CD8-positive, alpha-beta memory T cell (primary cell): ENCODE measurements around the gene AGER. TPM values are rescaled to one million over a fixed set of nuclear protein-coding genes. Genes with fewer than 3 reads are reported as not detected.
"Not testable (repeated sequence)": the region's sequence is repeated elsewhere in the genome, so short reads cannot be mapped to it uniquely, and the experiment has no call there.

Source experiments
- CTCF ChIA-PET: fragments of 350-600 bp; sonication (Branson Sonifier 250); formaldehyde crosslinking; loops from one replicate; lab custom pipeline; 2021; ENCODE audit warnings: antibody characterized with exemption; lab: Charles Lee
- POLR2A ChIA-PET: fragments of 350-600 bp; sonication (Branson Sonifier 250); formaldehyde crosslinking; loops from one replicate; lab custom pipeline; 2021; ENCODE audit warnings: antibody characterized with exemption; lab: Charles Lee
- DNase-seq, 5 donors: peaks; one replicate each; pipeline versions ENCODE4 v3.0.0 to v3.0.0-alpha.2; 2020 to 2022; ENCODE audit warnings: mixed read lengths in 1 of 5
- H3K27ac ChIP-seq: one replicate; pipeline ENCODE4 v1.7.0; 2013; ENCODE audit warnings: low read depth, mild to moderate bottlenecking, low read length, moderate library complexity
- H3K27me3 ChIP-seq: 2 replicates; pipeline ENCODE4 v1.7.0; 2013; ENCODE audit warnings: low read length, mild to moderate bottlenecking; ENCODE audit not compliant: insufficient read depth, poor library complexity, severe bottlenecking
- H3K36me3 ChIP-seq: 2 replicates; pipeline ENCODE4 v1.7.0; 2013; ENCODE audit warnings: mild to moderate bottlenecking, low read length, moderate library complexity; ENCODE audit not compliant: insufficient read depth
- H3K4me1 ChIP-seq: 2 replicates; pipeline ENCODE4 v1.7.0; 2013; ENCODE audit warnings: mild to moderate bottlenecking, low read length, moderate library complexity; ENCODE audit not compliant: insufficient read depth
- H3K4me3 ChIP-seq: 2 replicates; pipeline ENCODE4 v1.7.0; 2013; ENCODE audit warnings: mild to moderate bottlenecking, low read length
- H3K9me3 ChIP-seq: 2 replicates; pipeline ENCODE4 v1.7.0; 2013; ENCODE audit warnings: mild to moderate bottlenecking, low read length
- H3K27ac Mint-ChIP-seq, 8 donors: one replicate each; pipeline ENCODE4 v1.8.0; 2020 to 2021; ENCODE audit warnings: mixed read lengths in 8 of 8, mild to moderate bottlenecking in 6 of 8, inconsistent platforms in 3 of 8, moderate library complexity in 3 of 8
- H3K27me3 Mint-ChIP-seq, 2 donors: one replicate each; pipeline ENCODE4 v1.8.0; 2020 to 2021; ENCODE audit warnings: mixed read lengths in 2 of 2, mild to moderate bottlenecking in 1 of 2, moderate library complexity in 1 of 2
- H3K36me3 Mint-ChIP-seq, 3 donors: one replicate each; pipeline ENCODE4 v1.8.0; 2020 to 2021; ENCODE audit warnings: mixed read lengths in 3 of 3, inconsistent platforms in 1 of 3, mild to moderate bottlenecking in 1 of 3
- H3K4me1 Mint-ChIP-seq, 3 donors: one replicate each; pipeline ENCODE4 v1.8.0; 2020 to 2021; ENCODE audit warnings: mixed read lengths in 3 of 3, inconsistent platforms in 1 of 3, mild to moderate bottlenecking in 1 of 3
- H3K4me3 Mint-ChIP-seq, 7 donors: one replicate each; pipeline ENCODE4 v1.8.0; 2020 to 2021; ENCODE audit warnings: mixed read lengths in 7 of 7, mild to moderate bottlenecking in 6 of 7, moderate library complexity in 4 of 7, inconsistent platforms in 2 of 7
- H3K9me3 Mint-ChIP-seq, 5 donors: one replicate each; pipeline ENCODE4 v1.8.0; 2020 to 2022; ENCODE audit warnings: mixed read lengths in 5 of 5, mild to moderate bottlenecking in 3 of 5, moderate library complexity in 2 of 5, inconsistent platforms in 1 of 5
- polyA plus RNA-seq: library from polyadenylated mRNA; unstranded; fragments of 300-500 nt; fragmentation: Illumina TruSeq; gene quantifications from one replicate; pipeline ENCODE4 v1.2.3, GENCODE V29; 2021
- total RNA-seq, 2 experiments: library from RNA; stranded (reverse); gene quantifications; one replicate each; pipeline ENCODE4 v1.2.3, GENCODE V29; 2021

AGER gene
- total and polyA plus RNA-seq, 3 experiments from 2014 or later, result 11.9 to 12.5 TPM; not detected in 1

DNA sequence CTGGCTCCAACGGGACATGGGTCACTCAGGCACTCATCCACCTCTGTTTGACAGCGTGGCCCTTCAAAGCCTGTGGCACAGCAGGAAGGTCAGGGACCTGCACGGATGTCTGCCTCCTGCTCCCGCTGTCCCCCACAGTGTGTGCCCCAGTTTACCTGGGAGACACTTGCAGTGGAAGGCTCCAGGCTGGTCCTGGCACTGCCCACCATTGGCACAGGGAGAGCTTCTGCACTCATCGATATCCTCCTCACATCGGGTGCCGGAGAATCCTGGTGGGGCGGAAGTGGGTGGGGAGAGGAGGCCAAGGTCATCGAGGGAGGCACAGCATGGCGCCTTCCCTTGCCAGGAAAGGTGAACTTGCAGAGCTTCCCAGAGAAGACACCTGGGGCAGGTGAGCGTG is 32.9 kb upstream of the AGER start:
- H3K4me3 Mint-ChIP-seq, result no peak overlapping the region
- no peak for DNase-seq
- H3K9me3 Mint-ChIP-seq, result no peaks in the 10 kb centered on the region
- H3K27ac ChIP-seq, result no peak overlapping the region
- no peak overlapping the region for H3K4me3 ChIP-seq
- H3K4me1 ChIP-seq, result peaks cover under 1% of the 10 kb centered on the region
- ChIA-PET POLR2A (no interaction called here), CTCF (no interaction called here)
- peaks cover 0 to 4% of the 10 kb centered on the region in 2 donors for H3K27me3 Mint-ChIP-seq
- H3K36me3 Mint-ChIP-seq, result no peaks in the 10 kb centered on the region
- no peak overlapping the region for H3K27ac Mint-ChIP-seq
- no peaks in the 10 kb centered on the region for H3K36me3 ChIP-seq
- peaks cover 2 to 5% (median 3%) of the 10 kb centered on the region in 3 donors for H3K4me1 Mint-ChIP-seq
- no peaks in the 10 kb centered on the region for H3K9me3 ChIP-seq
- no peaks in the 10 kb centered on the region for H3K27me3 ChIP-seq

DNA sequence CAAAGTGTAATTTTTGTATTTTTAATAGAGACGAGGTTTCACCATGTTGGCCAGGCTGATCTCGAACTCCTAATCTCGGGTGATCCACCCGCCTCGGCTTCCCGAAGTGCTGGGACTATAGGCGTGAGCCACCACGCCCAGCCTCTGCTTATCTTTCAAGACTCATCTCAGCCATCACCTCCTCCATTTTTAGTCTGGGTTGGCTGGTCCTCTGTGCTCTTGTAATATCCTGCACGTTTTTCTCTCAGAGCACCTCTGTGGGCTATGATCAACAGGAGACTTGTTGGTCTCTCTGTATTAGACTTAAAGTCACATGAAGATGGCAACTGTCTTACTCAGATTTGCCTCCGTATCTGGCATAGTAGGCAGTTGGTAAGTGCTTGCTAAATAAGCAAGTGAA is 32.2 kb upstream of the AGER start:
- Mint-ChIP-seq H3K9me3 (no peaks in the 10 kb centered on the region), H3K4me1 (peaks cover 5 to 7% (median 6%) of the 10 kb centered on the region in 3 donors), H3K27me3 (peaks cover 0 to 4% of the 10 kb centered on the region in 2 donors), H3K36me3 (no peaks in the 10 kb centered on the region), H3K27ac (peak overlapping the region in 2 of 8 donors; percentile 23 to 54), H3K4me3 (no peak overlapping the region)
- CTCF ChIA-PET, result no interaction called here
- H3K4me1 ChIP-seq, result no peaks in the 10 kb centered on the region
- H3K27ac ChIP-seq, result no peak overlapping the region
- no peaks in the 10 kb centered on the region for H3K36me3 ChIP-seq
- no peak overlapping the region for H3K4me3 ChIP-seq
- H3K27me3 ChIP-seq, result no peaks in the 10 kb centered on the region
- POLR2A ChIA-PET, result no interaction called here
- H3K9me3 ChIP-seq, result no peaks in the 10 kb centered on the region
- DNase-seq, result no peak

DNA sequence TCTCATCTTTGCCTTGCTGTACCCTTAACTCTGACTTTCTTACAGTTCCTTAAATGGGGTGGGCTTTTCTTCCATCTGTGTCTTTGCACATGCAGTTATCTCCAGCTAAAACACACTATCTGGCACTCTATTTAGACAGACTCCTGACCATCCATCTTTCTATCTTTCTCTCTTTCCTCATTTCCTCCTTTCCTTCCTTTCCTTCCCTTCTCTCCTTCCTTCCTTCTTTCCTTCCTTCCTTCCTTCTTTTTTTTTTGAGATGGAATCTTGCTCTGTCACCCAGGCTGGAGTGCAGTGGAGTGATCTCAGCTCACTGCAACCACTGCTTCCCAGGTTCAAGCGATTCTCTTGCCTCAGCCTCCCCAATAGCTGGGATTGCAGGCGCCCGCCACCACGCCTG is 31.6 kb upstream of the AGER start:
- no peaks in the 10 kb centered on the region for H3K9me3 Mint-ChIP-seq
- peak overlapping the region in 2 of 8 donors; percentile 62 to 84 for H3K27ac Mint-ChIP-seq
- H3K4me3 ChIP-seq, result no peak overlapping the region
- no peaks in the 10 kb centered on the region for H3K36me3 Mint-ChIP-seq
- H3K4me1 ChIP-seq, result no peaks in the 10 kb centered on the region
- H3K27me3 ChIP-seq, result no peaks in the 10 kb centered on the region
- CTCF ChIA-PET, result no interaction called here
- H3K27me3 Mint-ChIP-seq, result peaks cover 0 to 4% of the 10 kb centered on the region in 2 donors
- POLR2A ChIA-PET, result interaction anchor here (0.6 kb wide), 1 partner anchor 19 kb away, joined by 7 read pairs; no protein-coding TSS in a partner anchor
- peaks cover 5 to 7% (median 6%) of the 10 kb centered on the region in 3 donors for H3K4me1 Mint-ChIP-seq
- no peaks in the 10 kb centered on the region for H3K9me3 ChIP-seq
- H3K4me3 Mint-ChIP-seq, result no peak overlapping the region
- H3K27ac ChIP-seq, result no peak overlapping the region
- no peaks in the 10 kb centered on the region for H3K36me3 ChIP-seq
- DNase-seq, result no peak

DNA sequence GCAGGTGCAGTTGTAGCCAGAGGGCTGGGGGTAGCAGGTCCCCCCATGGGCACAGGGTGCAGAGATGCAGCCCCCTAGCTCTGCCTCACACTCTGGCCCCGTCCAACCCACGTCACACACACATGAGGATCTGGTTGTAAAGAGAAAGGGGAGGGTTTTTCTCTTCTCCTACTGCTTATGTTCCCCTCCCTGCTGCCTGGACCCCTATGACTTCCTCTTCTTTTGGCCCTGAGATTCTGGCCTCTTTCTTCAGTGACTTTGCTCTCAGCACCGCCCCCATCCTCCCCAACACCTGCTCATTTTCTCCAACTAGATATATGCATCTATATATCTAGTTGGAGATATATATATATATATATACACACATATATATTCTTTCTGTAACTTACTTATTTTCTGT is 30.1 kb upstream of the AGER start:
- Mint-ChIP-seq H3K27ac (peak overlapping the region in 1 of 8 donors; percentile 56), H3K4me1 (peaks cover 5 to 7% (median 6%) of the 10 kb centered on the region in 3 donors), H3K27me3 (no peaks in the 10 kb centered on the region), H3K4me3 (no peak overlapping the region), H3K9me3 (no peaks in the 10 kb centered on the region), H3K36me3 (no peaks in the 10 kb centered on the region)
- H3K27me3 ChIP-seq, result no peaks in the 10 kb centered on the region
- H3K27ac ChIP-seq, result no peak overlapping the region
- no peak for DNase-seq
- no peaks in the 10 kb centered on the region for H3K9me3 ChIP-seq
- ChIA-PET POLR2A (no interaction called here), CTCF (no interaction called here)
- H3K4me3 ChIP-seq, result no peak overlapping the region
- H3K4me1 ChIP-seq, result no peaks in the 10 kb centered on the region
- no peaks in the 10 kb centered on the region for H3K36me3 ChIP-seq

DNA sequence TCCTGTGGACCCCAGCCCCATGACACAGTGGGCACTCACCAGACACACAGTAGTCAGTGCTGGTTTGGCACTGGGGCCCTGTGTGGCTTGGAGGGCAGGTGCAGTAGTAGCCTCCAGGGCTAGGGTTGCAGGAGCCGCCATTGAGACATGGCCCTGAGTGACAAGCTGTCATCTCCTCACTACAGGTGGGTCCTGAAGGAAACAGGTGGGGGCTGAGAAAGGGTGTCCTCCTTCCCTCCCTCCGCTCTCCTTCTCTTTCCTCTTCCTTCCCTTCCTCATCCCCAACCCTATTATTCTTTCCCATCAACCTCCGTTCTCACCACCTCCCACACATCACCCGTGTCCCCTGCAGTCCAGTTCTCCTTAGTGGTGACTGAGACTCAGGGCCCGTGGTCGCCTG is 29.6 kb upstream of the AGER start:
- Mint-ChIP-seq H3K36me3 (no peaks in the 10 kb centered on the region), H3K4me3 (no peak overlapping the region)
- no peak overlapping the region for H3K4me3 ChIP-seq

DNA sequence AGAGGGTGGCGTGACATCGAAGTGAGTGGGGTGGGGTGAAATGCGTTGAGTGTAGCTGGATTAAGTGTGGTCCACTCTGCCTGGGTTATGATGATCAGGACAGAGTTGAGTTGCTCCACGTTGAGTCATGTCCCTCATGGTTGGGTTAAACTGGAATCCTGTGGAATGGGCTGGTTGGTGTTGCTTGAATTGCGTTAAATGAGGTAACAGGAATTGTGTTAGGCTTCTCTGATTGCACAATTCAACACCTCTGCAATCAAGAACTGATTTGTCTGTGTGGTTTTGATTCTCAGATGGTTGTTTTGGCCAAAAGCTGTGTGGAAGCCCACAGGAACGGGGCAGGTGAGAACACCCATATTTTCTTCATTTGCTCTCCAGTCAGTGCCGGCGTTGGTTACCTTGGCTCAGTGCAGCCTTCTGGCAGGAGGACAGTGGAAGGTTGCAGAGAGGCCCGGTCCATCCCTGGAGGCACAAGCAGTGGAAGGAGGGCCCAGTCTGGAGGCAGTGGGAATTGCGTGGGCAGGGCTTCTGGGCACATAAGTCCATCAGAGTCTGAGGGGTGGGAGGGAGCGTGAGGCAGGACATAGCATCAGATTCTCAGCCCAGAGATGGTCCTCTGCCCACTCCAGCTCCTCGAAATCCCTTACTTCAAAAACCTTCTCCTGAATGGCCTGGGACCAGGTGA is 28.2 kb upstream of the AGER start:
- Histone ChIP-seq H3K27ac (no peak overlapping the region), H3K9me3 (no peaks in the 10 kb centered on the region), H3K4me3 (no peak overlapping the region), H3K4me1 (no peaks in the 10 kb centered on the region), H3K36me3 (no peaks in the 10 kb centered on the region), H3K27me3 (no peaks in the 10 kb centered on the region)
- no peak for DNase-seq
- Mint-ChIP-seq H3K4me1 (peaks cover 5 to 7% (median 6%) of the 10 kb centered on the region in 3 donors), H3K27ac (peak overlapping the region in 6 of 8 donors; percentile 31 to 91 (median 67)), H3K4me3 (peak overlapping the region in 1 of 7 donors; percentile 66), H3K9me3 (no peaks in the 10 kb centered on the region), H3K36me3 (no peaks in the 10 kb centered on the region), H3K27me3 (no peaks in the 10 kb centered on the region)
- CTCF ChIA-PET, result no interaction called here
- POLR2A ChIA-PET, result no interaction called here

More for the DNA sequence above, 29.6 kb upstream of the AGER start:
- ChIA-PET POLR2A (no interaction called here), CTCF (no interaction called here)
- no peak overlapping the region for H3K27ac ChIP-seq
- H3K4me1 ChIP-seq, result no peaks in the 10 kb centered on the region
- Mint-ChIP-seq H3K27ac (peak overlapping the region in 3 of 8 donors; percentile 33 to 86 (median 36)), H3K9me3 (no peaks in the 10 kb centered on the region), H3K27me3 (no peaks in the 10 kb centered on the region), H3K4me1 (peaks cover 5 to 7% (median 6%) of the 10 kb centered on the region in 3 donors)
- H3K27me3 ChIP-seq, result no peaks in the 10 kb centered on the region
- H3K36me3 ChIP-seq, result no peaks in the 10 kb centered on the region
- DNase-seq, result no peak
- H3K9me3 ChIP-seq, result no peaks in the 10 kb centered on the region

DNA sequence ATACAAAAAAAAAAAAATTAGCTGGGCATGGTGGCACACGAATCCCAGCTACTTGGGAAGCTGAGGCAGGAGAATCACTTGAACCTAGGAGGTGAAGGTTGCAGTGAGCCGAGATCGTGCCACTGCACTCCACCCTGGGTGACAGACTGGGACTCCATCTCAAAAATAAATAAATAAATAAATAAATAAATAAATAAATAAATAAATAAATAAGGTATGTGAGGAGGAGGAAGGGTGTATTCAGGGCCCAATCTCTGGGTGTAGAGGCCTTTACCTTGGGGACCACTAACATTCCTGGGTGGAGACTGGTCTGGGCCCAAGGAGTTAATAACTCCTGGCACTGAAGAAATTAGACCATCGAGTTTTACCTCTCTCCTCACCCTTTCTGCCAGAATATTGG is 27.4 kb upstream of the AGER start:
- H3K27ac ChIP-seq, H3K27me3 Mint-ChIP-seq, H3K4me1 Mint-ChIP-seq, H3K4me1 ChIP-seq, H3K36me3 ChIP-seq, H3K27ac Mint-ChIP-seq, H3K9me3 ChIP-seq, H3K4me3 ChIP-seq, DNase-seq, CTCF ChIA-PET, H3K27me3 ChIP-seq, H3K9me3 Mint-ChIP-seq, H3K4me3 Mint-ChIP-seq, H3K36me3 Mint-ChIP-seq, POLR2A ChIA-PET: not testable (repeated sequence)

DNA sequence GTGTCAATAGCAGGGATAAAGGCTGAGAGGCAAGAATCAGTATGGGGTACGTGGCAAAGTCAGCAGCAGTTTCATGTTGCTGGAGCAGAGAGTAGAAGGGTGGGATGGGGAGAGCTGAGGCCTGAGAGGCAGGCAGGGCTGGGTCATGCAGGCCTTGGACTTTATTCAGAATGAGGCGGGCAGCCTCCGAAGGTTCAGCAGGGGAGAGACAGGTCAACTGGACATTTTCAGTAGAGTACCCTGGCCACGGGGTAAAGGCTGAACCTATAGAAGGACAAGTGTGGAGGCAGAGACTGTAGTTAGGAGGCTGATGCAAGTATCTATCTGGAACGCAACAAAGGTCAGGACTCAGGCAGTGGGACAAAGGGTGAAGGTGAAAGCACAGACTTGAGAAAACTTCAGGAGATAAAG is 26.1 kb upstream of the AGER start:
- POLR2A ChIA-PET, result interaction anchor here (0.6 kb wide), 1 partner anchor 685 kb away, joined by 8 read pairs; no protein-coding TSS in a partner anchor
- H3K4me1 Mint-ChIP-seq, result peaks cover 5 to 7% (median 6%) of the 10 kb centered on the region in 3 donors

More for the DNA sequence above, 26.1 kb upstream of the AGER start:
- Histone ChIP-seq H3K36me3 (no peaks in the 10 kb centered on the region), H3K27me3 (no peaks in the 10 kb centered on the region), H3K27ac (no peak overlapping the region), H3K4me3 (no peak overlapping the region), H3K4me1 (no peaks in the 10 kb centered on the region), H3K9me3 (no peaks in the 10 kb centered on the region)
- Mint-ChIP-seq H3K27me3 (no peaks in the 10 kb centered on the region), H3K4me3 (no peak overlapping the region), H3K36me3 (no peaks in the 10 kb centered on the region), H3K9me3 (no peaks in the 10 kb centered on the region), H3K27ac (peak overlapping the region in 5 of 8 donors; percentile 18 to 86 (median 29))
- DNase-seq, result no peak
- CTCF ChIA-PET, result no interaction called here
